ENCODE measurements around the gene RCCD1. TPM values are rescaled to one million over a fixed set of nuclear protein-coding genes. Genes with fewer than 3 reads are reported as not detected.

The RCCD1 gene
- total RNA-seq, 1 experiment from 2014 or later = 26.1 TPM

- TF ChIP-seq FOXJ3 (CRISPR knock-in tag; IDR thresholded peaks at IDR 0.05; ENCODE audit: borderline replicate concordance) (no peak), TP53 (CRISPR knock-in tag; IDR thresholded peaks at IDR 0.05) (no peak), SP1 (CRISPR knock-in tag; conservative IDR thresholded peaks at IDR 0.05) (peak; percentile 53), IRF1 (CRISPR knock-in tag; IDR thresholded peaks at IDR 0.05) (no peak), CBFB (CRISPR knock-in tag; IDR thresholded peaks at IDR 0.05; ENCODE audit: low read depth) (no peak), KAT7 (CRISPR knock-in tag; IDR thresholded peaks at IDR 0.05; ENCODE audit: borderline replicate concordance) (no peak), HMGA2 (CRISPR knock-in tag; IDR thresholded peaks at IDR 0.05) (no peak), ZNF121 (CRISPR knock-in tag; IDR thresholded peaks at IDR 0.05) (peak; percentile 86; the same call in 1 of the 2 replicates), NR1H2 (CRISPR knock-in tag; IDR thresholded peaks at IDR 0.05) (no peak), ARID4B (CRISPR knock-in tag; IDR thresholded peaks at IDR 0.05; ENCODE audit: borderline replicate concordance) (peak; percentile 86), ATF3 (CRISPR knock-in tag; conservative IDR thresholded peaks at IDR 0.05) (no peak), JAZF1 (CRISPR knock-in tag; IDR thresholded peaks at IDR 0.05) (no peak), ERG (CRISPR knock-in tag; IDR thresholded peaks at IDR 0.05) (0 out of 2 replicates have a peak, but pooled peaks have one; percentile 63), ETV6 (CRISPR knock-in tag; IDR thresholded peaks at IDR 0.05) (peak; percentile 77), ZNF232 (CRISPR knock-in tag; IDR thresholded peaks at IDR 0.05) (no peak; the same call in 1 of the 2 replicates), HMGXB4 (CRISPR knock-in tag; IDR thresholded peaks at IDR 0.05) (peak; percentile 89), ZNF396 (CRISPR knock-in tag; IDR thresholded peaks at IDR 0.05; ENCODE audit: borderline replicate concordance) (no peak), TEAD4 (CRISPR knock-in tag; IDR thresholded peaks at IDR 0.05) (no peak)
Measured at GRCh38 chr15:90954712-90955623, at the start of gene RCCD1 (continued).

Measured in WTC11 (cell line).